GM11168 (cell line): ENCODE results near the gene ZNF69.
"Not testable (repeated sequence)": the region's sequence is repeated elsewhere in the genome, so short reads cannot be mapped to it uniquely, and the experiment has no call there.

Experiments used
- in situ Hi-C: fragments of 300-500 bp; cut with MboI; formaldehyde crosslinking; loops from one replicate; pipeline ENCODE4 v1.12.0; 2022; ENCODE audit warnings: low sequenced_read_pairs; ENCODE audit not compliant: unreplicated experiment

ZNF69 gene

GRCh38 chr19:11949614-11950080, 62.1 kb downstream of the ZNF69 start:
- in situ Hi-C loops: not testable (repeated sequence)

- in situ Hi-C loops: no loop called here
Observed at GRCh38 chr19:11950312-11950711, 62.7 kb downstream of the ZNF69 start.
